ENCODE data around the gene CDT1.

CDT1 gene

DNA sequence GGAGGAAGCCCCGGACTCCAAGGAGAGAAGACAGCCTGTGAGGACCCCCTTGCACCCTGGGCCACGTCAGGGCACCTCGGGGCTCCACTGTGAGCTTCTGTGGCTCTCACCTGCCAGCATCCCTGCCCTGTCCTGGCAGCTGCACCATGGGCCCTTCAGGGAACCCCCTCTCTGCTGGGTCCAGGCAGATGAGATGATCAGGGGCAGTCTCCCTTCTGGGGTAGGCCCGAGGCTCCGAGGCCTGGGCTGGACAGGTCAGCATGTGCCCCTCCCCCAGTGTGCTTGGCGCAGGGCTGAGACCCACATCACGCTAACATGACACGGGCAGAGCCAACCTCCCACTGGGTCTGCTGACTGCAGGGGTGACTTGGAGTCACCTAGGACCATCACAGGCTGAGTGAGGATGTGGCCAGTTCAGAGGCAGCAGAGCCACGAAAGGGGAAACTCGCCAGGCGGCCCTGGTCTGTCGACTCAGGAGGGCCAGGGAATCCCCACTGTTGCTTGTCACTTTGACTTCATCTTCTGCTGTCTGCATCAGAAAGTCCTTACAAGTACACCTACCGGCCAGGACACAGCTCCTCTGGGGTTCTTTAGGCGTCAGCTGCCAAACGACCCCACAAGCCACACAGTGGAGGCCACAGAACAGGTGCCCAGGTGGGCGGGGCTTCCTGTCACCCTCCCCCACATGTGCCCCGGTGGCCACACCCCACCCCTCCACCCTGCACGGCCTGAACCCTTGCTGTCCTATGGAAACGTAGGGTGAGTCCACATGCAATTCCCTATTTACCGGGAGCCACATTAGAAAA, 50.9 kb downstream of the CDT1 start:
- in situ Hi-C loops (cut with MboI; ENCODE audit: low sequenced_read_pairs), result no loop called here

DNA sequence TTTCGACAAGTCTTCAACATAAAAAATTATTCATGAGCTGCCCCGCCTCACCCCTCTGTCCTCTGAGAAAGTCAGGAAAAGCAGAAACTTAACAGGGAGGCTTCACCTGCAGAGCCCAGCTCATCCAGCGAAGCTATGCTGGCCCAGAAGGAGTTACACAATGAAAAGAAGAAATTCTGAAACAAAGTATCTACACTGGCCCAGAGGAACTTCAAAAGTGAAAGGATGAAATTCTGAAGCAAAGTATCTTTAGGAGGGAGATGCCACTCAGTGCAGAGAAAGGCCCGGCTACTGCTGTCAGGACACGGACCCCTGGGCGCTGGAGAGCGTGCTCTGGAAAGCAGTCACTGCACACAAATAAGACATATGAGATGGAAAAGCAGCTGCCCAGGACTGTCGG, 51.6 kb downstream of the CDT1 start:
- in situ Hi-C loops (cut with MboI; ENCODE audit: low sequenced_read_pairs), result no loop called here

DNA sequence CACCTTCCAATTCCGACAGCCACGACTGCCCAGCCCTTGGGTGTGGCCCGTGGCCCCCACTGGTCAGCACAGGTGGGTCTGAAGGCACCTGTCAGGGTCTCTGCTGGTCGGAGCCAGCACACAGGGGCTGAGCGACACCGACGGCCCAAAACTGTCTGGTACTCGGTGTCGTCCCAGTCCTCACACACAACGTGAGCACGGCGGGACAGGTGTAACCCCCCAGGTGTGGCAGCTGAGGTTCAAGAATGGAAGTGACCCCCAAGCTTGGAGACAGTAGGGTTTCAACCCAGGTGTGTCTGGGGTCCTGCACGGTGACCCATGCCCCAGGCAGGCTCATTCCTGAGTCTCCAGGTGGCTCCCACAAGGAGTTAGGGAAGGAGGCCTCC, 52.1 kb downstream of the CDT1 start:
- in situ Hi-C loops (cut with MboI; ENCODE audit: low sequenced_read_pairs), result no loop called here

DNA sequence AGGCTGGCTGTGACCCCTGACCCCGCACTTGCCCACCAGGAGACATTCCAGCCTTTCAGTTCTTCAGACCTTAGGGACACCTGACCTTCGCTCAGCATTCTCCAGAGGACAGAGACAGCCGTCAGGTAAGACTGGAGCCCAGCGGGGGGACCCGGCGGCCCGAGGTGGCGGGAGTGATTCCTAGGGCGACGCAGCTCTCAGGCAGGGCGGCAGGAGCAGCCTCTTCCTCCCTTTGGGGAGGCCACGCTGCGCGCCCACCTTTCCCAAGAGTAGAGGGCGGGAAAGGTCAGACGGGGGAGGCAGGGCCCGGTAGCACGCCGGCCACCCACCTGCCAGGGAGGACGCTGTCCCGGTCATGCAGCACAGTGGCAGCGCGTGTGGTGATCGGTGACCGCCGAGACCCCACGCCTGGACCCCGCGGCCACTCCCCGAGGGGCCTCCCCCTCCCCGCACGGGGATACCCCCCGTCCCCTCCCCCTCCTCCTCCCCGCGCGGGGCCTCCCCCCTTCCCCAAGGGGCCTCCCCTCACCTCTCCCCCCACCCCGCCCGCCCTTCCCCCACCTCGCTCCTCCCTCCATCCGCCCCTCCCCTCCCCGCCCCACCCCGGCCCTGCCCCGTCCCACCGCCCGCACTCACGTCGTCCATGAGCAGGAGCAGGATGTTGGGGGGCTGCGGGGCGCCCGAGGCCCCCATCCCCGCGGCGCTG, 52.7 kb downstream of the CDT1 start:
- in situ Hi-C loops (cut with MboI; ENCODE audit: low sequenced_read_pairs), result no loop called here

DNA sequence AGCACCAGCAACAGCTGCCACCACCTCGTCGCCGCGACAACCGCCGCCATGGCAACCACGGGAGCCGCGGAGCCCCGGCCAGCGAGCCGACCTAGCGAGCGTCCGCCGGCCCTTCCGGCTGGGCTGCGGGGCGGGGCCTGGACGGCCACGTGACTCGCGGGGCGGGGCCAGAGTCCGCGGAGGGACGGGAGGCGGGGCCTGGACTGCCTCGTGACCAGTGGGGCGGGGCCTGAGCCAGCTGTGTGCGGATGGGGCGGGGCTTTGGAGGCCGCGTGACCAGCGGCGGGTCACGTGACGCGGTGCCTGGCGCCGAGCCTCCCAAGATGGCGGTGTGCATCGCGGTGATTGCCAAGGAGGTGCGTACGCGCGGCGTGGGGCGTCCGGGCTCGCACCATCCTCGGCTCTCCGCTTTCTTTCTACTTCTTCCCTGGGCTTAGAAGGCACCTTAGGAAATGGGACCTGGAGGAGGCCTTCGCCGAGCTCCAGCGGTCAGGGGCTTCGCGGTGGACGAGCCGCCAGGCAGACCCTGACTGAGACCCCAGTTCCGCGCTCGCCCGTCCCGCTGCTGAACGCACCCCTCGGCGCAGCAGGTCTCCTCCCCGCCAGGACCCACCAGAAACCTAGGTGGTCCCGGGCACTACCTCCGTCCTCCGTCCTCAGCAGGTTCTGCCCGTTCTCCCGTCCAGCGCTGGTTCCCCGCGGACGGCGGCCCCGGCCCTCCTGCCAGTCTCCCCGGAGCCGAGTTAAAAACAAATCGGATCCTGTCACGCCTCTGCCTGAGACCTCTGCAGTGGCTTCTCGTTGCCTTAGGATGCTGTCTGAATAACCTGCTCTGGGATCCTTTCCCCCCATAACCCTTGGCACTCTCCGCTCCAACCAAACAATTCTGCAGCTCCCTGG, 53.5 kb downstream of the CDT1 start, which contains the start of the genes GALNS and TRAPPC2L:
TSS of gene GALNS (minus strand) at position 120 of the 900 bp plus-strand sequence. CDS start at position 50, 70 bp downstream.
TSS of gene TRAPPC2L (plus strand) at position 300 of the 900 bp plus-strand sequence. CDS start at position 324, 24 bp downstream.
- in situ Hi-C loops (cut with MboI; ENCODE audit: low sequenced_read_pairs), result no loop called here

DNA sequence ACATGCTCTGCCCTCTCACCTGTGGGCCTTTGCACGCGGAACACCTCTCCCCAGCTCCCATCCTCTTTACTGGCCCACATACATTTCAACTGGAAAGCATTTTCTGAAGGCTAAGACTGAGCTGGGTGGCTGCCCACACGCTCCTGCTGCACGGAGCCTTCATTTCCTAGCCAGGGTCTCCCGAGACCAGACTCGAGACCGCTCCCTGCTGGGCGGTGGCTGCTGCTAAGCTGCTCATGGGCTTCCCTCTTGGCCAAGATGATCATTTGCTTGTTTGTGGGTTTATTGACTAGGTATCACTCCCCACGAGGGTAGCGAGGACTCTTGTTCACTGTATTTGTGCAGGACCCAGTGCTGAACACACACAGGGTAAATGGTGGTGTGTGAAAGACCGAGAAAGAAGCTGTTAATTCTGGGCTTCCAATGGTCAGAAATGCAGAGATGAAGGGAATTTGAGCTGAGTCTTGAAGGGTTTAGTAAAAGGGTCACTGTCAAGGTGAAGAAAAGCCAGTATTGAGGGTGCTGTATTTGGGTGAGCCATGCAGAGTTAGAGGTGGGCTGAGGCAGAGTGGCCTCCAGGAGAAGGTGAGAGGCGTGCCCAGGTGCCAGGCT, 54.2 kb downstream of the CDT1 start:
- in situ Hi-C loops (cut with MboI; ENCODE audit: low sequenced_read_pairs), result no loop called here

Measured in HL-60/S4 (cell line).